Ammon's horn (tissue), 1 donor: ENCODE measurements around the gene MARCKS.

Source experiments
- DNase-seq: peaks from one replicate; pipeline ENCODE4 v3.0.0-alpha.2; 2016; ENCODE audit warnings: low spot score

The MARCKS gene

DNA sequence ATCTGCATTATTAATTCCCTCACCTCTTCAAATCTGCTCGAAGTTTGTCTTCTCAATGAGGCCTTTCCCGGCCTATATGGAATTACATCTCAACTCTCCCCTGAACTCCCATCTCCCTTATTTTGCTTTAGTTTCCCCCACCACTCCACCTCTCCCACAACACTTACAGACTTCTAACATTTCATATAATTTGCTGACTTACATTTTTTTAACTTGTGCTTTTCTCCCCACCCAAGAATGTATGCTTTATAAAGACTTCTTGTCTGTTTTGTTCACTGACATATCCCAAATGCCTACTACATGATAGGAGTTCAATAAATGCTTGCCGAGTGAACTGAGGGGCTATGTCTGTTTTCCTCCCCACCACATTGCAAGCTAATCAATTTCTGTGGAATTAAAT, 3.9 kb upstream of the MARCKS start:
- no peak for DNase-seq

DNA sequence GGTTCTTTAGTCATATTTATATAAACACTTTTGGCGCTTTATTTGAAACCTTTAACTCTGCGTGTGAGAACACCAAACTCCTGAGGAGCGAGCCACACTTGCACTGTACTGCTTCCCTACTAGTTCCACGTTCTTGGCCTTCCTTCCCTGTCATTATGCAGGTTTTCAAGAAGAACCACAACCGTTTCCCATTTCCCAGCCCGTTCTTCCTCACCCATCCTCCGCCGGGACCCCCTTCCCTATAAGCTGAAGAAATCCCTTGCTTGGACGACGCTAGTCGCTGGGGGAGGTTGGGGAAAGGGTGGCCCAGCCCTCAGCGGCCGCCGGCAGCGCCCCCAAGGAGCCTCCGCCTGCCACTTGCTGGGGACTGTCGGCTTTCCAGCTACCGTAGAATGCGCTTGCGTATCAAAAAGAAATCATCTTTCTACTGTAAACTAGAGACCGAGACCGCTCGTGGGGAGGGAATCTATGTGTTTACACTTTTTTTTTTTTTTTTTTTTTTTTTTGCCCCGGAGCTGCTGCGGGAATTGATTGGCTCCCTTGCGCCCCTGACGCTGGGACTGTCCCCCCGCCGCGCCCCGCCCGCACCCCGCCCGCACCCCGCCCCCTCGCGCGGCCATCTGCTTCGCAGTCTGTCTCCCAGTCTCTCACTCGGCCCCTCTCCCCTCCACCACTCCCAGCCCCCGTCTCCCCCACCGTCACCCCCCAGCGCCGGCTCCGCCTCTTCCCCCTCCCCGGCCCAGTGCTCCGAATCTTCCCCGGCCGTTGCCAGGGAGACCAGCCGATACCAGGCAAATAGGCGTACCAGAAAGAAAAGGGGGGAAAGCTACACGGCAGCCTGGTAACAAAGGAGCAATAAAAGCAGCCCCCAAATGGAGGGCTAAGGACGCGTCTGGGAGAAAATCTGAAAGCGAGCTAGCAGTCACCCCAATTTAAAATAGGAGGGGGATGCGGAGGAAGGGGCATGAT, 2.3 kb upstream of the MARCKS start:
- peak; percentile 86 for DNase-seq

DNA sequence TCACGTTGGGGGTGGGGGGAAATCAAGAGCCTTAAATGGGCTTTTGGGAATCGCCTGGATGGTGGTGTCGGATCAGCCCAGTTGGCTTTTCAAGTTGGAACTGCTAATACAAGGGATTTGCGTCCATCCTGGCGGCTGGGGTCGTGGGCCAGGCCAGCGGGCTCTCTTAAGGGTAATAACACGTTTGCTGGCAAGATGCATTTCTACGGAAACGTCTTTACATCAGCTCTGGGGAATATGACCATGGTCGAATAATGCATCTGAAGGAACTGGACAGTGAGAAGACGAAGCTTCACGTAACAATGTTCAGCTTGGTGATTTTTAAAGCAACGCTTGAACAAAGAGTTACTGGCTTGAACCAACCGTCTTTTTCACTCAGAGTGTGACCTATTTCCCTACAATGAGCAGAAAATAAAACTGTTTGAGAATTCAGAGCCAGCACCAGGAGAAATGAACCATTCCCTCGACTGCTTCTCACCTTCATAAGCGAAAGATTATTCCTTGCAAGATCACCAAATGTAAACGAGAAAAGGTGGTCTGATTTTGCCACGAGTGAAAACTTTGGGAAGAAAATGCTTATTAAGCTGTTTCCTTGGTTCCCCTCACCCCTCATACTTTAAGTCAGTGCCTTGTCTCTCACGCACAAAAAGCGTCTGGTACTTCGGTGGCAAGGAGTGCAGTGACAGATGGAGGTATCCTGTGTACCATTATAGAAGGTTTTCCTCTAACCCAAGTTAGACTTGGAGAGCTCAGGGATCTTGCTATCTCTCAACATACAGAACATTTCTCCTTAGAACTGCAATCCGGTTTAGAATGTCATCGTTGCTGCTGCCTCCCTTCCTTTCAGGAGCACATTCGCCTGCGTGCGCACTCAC, 1.4 kb upstream of the MARCKS start:
- peak; percentile 70 for DNase-seq

DNA sequence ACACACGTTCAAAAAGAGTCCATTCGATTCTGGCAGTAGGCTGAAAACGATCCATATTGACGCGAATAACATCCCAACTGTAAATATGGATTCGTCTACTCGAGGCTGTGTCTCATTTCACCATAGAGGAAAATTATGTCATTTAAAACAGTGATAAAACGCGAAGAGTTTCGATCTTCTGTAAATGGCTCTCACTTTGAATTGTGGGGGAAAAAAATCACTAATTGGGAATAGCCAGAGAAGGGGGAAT, 845 bp upstream of the MARCKS start:
- DNase-seq = no peak

DNA sequence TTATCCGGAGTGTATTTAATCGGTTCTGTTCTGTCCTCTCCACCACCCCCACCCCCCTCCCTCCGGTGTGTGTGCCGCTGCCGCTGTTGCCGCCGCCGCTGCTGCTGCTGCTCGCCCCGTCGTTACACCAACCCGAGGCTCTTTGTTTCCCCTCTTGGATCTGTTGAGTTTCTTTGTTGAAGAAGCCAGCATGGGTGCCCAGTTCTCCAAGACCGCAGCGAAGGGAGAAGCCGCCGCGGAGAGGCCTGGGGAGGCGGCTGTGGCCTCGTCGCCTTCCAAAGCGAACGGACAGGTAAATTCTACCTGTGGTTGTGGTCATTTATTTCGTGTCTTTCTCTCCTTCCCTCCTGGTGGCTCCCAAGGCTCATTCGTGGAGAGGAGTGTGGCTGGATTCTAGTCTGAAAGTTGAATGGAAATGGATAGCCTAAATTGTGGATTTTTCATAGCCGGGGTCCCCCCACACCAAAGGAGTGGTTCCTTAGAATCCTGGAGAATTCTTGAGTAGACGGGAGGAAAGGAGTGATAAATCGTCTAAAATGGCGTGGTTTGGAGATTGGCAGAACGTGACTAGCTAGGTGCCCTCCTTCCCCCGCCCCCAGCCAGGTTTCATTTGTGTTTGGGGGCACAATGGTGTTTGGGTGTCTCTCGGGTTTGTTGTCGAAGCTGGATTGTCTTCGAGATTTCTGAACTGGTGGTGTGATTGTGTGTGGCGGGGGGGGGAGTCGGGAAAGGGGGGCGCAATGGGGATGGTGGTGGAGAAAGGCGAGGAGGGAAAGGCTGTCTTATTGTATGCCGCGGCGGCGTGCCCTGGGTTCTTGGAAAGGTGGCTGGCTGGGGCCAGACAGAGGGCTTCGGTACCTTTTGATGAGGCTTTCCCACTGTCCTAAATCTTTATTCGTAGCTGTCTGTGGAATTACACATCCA, 673 bp downstream of the MARCKS start:
- peak; percentile 49 for DNase-seq

DNA sequence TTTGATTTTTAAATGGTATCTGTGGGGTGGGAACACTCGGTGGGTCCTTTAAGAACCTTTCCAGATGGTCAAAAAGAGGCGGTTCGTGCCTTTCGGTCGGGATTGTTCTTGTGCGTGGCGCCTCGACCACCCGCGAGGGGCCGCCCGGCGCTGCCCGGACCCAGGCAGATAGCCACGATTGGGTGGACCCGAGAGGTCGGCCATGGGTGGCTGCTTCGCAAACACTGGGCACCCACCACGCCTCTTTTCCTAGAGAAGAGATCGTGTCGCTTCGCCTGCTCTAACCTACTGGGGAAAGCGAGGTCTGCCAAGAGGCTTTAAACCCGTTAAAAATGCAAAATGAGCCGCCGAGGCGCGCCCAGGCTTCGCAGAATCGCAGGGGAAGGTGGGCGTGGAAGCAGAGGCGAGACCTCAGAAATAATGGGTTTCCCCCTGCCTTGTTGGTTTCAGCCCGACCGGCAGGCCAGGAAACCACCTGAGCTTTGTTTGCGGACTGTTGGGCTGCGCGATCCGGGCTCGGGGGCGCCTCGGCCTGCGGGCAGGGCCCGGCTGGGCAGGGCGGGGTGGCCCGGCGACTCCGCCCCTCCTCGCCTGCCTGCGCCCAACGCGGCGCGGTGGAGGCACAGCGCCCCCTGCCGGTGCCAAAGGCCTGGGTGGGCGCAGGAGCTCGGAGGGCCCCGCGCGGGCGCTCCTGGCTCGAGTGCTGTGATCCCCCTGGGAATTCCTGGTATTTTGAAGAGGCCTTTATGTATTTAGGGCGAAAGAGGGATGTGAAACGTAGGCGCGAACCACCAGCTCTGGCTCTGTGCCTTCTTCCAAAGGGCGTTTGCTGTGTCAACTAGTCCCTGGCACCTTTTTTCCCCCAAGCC, 1.6 kb downstream of the MARCKS start:
- peak; percentile 86 for DNase-seq

DNA sequence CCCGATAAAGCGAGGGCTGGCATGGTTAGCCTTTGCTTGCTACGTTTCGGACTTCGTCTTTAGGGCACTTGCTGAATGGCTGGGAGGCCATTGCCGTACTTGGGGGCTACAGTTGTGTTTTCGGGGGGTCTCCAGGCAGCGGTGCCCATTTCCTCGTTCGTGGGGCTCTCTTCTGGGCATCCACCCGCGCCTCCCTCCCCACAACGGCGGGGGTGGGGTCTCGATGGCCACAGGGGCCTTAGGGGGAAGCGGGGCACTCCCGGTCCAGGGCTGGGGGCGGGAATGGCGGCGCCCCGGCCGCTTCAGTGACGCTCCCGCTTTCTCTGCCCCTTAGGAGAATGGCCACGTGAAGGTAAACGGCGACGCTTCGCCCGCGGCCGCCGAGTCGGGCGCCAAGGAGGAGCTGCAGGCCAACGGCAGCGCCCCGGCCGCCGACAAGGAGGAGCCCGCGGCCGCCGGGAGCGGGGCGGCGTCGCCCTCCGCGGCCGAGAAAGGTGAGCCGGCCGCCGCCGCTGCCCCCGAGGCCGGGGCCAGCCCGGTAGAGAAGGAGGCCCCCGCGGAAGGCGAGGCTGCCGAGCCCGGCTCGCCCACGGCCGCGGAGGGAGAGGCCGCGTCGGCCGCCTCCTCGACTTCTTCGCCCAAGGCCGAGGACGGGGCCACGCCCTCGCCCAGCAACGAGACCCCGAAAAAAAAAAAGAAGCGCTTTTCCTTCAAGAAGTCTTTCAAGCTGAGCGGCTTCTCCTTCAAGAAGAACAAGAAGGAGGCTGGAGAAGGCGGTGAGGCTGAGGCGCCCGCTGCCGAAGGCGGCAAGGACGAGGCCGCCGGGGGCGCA, 2.4 kb downstream of the MARCKS start:
- DNase-seq = no peak

DNA sequence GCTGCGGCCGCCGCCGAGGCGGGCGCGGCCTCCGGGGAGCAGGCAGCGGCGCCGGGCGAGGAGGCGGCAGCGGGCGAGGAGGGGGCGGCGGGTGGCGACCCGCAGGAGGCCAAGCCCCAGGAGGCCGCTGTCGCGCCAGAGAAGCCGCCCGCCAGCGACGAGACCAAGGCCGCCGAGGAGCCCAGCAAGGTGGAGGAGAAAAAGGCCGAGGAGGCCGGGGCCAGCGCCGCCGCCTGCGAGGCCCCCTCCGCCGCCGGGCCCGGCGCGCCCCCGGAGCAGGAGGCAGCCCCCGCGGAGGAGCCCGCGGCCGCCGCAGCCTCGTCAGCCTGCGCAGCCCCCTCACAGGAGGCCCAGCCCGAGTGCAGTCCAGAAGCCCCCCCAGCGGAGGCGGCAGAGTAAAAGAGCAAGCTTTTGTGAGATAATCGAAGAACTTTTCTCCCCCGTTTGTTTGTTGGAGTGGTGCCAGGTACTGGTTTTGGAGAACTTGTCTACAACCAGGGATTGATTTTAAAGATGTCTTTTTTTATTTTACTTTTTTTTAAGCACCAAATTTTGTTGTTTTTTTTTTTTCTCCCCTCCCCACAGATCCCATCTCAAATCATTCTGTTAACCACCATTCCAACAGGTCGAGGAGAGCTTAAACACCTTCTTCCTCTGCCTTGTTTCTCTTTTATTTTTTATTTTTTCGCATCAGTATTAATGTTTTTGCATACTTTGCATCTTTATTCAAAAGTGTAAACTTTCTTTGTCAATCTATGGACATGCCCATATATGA, 3.2 kb downstream of the MARCKS start:
- peak; percentile 17 for DNase-seq

DNA sequence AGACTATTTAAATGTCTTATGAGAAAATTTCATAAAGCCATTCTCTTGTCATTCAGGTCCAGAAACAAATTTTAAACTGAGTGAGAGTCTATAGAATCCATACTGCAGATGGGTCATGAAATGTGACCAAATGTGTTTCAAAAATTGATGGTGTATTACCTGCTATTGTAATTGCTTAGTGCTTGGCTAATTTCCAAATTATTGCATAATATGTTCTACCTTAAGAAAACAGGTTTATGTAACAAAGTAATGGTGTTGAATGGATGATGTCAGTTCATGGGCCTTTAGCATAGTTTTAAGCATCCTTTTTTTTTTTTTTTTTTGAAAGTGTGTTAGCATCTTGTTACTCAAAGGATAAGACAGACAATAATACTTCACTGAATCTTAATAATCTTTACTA, 5.0 kb downstream of the MARCKS start:
- DNase-seq = no peak

DNA sequence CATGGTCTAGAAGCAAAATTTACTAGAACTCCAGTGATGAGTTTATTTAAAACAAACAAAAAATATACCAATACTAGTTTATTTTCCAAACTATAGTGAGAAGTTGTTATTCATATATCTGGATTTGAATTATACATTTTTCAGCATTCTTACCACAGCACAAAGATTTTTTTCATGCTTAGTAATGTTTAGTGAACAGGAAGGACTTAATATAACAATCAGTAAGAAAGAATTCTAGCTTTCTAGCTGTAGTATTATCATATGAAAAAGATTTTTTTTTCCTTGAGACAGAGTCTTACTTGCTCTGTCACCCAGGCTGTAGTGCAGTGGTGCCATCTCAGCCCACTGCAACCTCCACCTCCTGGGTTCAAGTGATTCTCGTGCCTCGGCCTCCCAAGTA, 13.8 kb downstream of the MARCKS start:
- no peak for DNase-seq

DNA sequence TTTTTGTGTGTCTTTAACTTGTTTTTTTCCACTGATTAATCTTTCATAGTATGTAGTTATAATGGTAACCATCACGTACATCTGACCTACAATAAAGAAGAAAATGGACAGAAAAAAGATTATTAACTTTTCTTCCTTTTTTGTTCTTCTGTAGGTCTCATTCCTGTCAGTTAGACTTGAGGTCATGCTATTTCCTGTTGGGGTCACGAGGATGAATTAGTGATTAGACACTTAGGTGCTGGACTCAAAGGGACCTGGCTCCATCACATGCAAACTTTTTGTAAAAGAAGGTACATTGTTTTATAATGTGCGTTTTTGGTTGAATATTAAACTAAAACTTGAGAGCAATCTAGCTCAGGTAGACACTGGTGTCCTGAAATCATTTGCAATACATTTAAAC, 14.8 kb downstream of the MARCKS start:
- no peak for DNase-seq

DNA sequence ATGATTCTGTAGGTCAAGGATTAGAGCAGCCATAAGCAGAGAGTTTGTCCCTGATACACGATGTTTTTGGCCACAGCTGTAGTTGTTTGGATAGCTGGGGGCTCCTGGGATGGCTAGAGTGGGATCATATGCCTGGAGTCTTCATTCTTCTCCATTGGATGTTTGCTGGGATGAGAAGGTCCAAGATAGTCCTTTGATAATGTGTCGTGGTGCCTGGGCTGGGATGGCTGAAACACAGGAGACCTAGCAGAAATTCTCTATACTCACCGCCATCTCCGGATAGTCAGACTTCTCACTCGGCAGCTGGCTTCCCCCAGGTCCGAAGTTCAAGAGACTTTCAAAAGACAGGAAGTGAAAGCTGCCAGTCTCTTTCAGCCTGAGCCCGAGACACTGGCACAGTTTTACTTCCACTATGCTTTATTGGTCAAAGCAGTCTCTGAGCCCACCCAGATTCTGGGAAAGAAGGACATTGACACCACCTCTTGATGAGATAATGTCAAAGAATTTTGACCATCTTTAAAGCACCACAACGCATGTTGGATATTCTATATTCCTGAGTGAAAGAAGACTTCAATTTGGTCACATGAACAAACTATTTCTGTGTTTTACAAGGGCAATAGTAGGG, 16.0 kb downstream of the MARCKS start:
- DNase-seq = peak; percentile 71

DNA sequence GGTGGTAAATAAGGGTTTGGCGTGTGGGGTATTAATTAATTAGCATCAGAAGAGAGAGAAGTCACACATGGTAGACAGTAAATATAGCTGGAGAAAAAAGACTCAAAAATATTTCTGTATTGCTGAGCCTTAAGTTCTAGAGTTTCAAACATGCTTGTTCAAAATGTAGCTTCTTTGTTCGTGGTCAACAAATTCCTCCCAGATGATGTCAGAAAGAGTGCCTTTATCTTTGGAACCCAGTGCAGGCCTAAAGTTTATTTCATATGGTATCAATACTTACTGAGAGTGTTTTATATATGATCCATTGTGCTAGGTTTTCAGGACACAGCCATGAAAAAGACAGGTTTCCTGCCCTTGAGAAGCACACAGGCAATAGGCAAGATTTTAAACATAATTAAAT, 18.3 kb downstream of the MARCKS start:
- DNase-seq = no peak

DNA sequence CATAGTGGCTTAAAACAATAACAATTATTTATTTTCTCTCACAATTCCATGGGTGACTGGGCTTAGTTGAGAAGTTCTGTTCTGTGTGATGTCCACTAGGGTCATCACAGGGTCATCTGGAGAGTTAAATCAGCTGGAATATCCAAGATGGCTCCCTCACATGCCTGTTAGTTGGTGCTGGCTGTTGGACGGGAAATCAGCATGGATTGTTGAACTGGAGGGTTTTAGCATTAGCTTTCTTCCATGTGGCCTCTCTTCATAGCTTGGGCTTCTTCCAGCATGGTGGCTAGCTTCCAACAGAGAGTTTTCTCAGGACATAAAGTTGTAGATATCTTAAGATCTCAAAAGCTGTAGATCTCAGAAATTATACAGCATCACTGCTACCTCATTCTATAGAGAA, 19.6 kb downstream of the MARCKS start:
- DNase-seq = no peak

DNA sequence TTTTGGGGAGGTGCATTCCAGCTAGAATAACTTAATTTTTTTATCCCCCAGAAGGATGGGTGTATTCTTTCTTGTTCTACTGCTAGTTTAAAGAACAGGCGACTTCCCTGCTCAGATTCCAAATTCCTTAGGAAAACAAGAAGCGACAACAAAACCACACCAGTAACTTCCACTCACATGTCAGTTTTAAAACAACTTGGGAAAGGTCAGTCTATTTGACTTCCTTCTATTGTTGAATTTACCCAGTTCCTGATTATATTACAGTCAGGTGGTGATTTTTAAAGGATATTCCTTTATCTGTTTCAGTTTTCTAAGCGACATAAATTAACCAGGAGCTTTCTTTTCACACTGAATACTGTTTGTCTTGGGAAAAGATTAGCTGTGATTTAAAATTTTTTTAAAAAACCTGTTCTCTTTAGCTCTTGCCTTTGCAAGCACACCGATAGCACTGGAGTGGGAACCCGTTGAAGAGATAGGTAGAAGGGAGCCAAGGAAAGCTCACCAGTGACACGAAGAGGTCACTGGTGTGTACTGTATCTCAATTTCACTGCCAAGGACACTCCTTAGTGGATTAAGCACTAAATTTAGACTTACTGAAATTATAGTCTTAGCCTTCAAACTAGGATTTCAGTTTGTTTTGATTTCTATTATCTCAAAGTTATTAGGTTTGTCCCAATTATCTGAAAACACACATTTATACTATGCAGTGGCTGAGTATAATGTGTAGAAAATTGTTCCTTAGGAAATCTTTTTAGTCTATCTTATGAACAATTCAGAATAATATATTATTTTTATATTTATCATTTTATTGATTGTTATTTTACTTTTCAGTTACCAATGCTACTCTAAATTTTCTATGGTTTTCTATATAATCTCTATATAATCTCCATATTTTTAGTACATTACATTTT, 22.3 kb downstream of the MARCKS start:
- peak; percentile 83 for DNase-seq

DNA sequence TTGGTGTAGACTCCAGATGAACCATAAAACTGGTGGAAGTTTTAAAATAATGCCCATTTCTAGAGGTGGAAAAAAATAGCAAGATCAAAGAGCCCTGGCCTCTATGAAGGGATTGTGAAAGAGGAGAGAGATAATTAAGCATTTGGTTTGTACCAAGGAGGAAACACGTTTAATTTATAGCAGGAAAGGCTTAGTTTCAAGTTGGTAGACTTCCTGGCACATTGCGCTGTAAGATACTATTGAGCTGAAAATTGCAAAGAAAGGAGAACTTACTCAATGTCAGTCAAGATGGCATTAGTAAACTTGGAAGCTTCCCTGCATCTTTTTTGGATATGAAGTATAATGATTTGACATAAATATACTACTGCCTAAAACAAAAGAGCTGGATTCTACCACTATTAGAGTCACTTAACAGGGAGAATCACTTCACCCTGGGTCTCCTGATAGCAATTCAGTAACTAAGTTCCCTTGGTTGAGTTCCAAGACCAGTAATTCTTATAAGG, 24.4 kb downstream of the MARCKS start:
- no peak for DNase-seq

DNA sequence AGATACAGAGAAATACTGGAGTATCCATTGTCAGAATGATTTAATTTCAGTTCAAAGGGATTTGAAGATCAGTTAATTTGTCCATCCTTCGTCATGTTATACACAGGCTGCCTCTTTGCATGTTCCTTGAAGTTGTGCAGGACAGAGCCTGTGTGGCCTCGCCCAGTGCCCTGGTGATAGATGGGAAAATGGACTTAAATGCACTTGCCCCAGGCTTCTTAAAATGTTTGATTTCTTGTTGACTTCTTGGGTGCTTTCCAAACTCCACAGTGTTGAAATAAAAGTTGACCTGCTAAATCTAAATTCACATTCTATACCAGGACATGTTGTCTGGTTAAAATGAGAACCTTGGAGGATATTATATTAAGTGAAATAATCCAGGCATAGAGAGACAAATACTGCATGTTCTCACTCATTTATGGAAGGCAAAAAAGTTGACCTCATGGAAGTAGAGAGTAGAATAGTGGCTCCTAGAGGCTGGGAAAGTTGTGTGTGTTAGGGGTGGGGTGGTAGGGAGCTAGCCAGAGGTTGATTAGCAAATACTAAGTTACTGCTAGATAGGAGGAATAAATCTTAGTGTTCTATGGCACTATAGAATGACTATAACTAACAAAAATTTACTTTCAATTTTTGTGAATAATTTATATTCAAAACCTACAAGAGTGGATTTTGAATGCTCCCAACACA, 25.3 kb downstream of the MARCKS start:
- no peak for DNase-seq
